ENCODE measurements around the gene AWAT2.

AWAT2 gene

GRCh38 chrX:70038515-70038914 is 11.2 kb downstream of the AWAT2 start:
- ATAC-seq: no peak
- TF ChIP-seq, protein P1, sequence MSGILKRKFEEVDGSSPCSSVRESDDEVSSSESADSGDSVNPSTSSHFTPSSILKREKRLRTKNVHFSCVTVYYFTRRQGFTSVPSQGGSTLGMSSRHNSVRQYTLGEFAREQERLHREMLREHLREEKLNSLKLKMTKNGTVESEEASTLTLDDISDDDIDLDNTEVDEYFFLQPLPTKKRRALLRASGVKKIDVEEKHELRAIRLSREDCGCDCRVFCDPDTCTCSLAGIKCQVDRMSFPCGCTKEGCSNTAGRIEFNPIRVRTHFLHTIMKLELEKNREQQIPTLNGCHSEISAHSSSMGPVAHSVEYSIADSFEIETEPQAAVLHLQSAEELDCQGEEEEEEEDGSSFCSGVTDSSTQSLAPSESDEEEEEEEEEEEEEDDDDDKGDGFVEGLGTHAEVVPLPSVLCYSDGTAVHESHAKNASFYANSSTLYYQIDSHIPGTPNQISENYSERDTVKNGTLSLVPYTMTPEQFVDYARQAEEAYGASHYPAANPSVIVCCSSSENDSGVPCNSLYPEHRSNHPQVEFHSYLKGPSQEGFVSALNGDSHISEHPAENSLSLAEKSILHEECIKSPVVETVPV (CRISPR knock-in tag; IDR thresholded peaks at IDR 0.05): no peak
- TF ChIP-seq OSR1 (CRISPR knock-in tag; IDR thresholded peaks at IDR 0.05) (no peak), RARB (CRISPR knock-in tag; IDR thresholded peaks at IDR 0.05) (no peak), ZNF565 (CRISPR knock-in tag; conservative IDR thresholded peaks at IDR 0.05; ENCODE audit: low read depth) (no peak), CSDC2 (CRISPR knock-in tag; IDR thresholded peaks at IDR 0.05) (no peak), TOX (CRISPR knock-in tag; IDR thresholded peaks at IDR 0.05; ENCODE audit: borderline replicate concordance) (no peak), PPARA (CRISPR knock-in tag; IDR thresholded peaks at IDR 0.05; ENCODE audit: borderline replicate concordance) (no peak), POU6F1 (CRISPR knock-in tag; IDR thresholded peaks at IDR 0.05; ENCODE audit: borderline replicate concordance, low read depth) (no peak), GLIS3 (CRISPR knock-in tag; IDR thresholded peaks at IDR 0.05) (no peak), TCF4 (CRISPR knock-in tag; IDR thresholded peaks at IDR 0.05; ENCODE audit: borderline replicate concordance) (no peak), ZC3H10 (CRISPR knock-in tag; IDR thresholded peaks at IDR 0.05) (no peak), ESRRG (CRISPR knock-in tag; IDR thresholded peaks at IDR 0.05) (no peak), ARNTL (CRISPR knock-in tag; IDR thresholded peaks at IDR 0.05; ENCODE audit: borderline replicate concordance, low read depth) (no peak), ZNF8 (CRISPR knock-in tag; IDR thresholded peaks at IDR 0.05) (no peak), ZFP3 (CRISPR knock-in tag; IDR thresholded peaks at IDR 0.05) (no peak), ZFP30 (CRISPR knock-in tag; IDR thresholded peaks at IDR 0.05) (no peak), ZNF70 (CRISPR knock-in tag; IDR thresholded peaks at IDR 0.05) (no peak), TSHZ2 (CRISPR knock-in tag; IDR thresholded peaks at IDR 0.05) (no peak)
- TF ChIP-seq, protein P2, sequence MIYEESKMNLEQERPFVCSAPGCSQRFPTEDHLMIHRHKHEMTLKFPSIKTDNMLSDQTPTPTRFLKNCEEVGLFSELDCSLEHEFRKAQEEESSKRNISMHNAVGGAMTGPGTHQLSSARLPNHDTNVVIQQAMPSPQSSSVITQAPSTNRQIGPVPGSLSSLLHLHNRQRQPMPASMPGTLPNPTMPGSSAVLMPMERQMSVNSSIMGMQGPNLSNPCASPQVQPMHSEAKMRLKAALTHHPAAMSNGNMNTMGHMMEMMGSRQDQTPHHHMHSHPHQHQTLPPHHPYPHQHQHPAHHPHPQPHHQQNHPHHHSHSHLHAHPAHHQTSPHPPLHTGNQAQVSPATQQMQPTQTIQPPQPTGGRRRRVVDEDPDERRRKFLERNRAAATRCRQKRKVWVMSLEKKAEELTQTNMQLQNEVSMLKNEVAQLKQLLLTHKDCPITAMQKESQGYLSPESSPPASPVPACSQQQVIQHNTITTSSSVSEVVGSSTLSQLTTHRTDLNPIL (CRISPR knock-in tag; IDR thresholded peaks at IDR 0.05; ENCODE audit: low read depth): no peak
- TF ChIP-seq, protein P3, sequence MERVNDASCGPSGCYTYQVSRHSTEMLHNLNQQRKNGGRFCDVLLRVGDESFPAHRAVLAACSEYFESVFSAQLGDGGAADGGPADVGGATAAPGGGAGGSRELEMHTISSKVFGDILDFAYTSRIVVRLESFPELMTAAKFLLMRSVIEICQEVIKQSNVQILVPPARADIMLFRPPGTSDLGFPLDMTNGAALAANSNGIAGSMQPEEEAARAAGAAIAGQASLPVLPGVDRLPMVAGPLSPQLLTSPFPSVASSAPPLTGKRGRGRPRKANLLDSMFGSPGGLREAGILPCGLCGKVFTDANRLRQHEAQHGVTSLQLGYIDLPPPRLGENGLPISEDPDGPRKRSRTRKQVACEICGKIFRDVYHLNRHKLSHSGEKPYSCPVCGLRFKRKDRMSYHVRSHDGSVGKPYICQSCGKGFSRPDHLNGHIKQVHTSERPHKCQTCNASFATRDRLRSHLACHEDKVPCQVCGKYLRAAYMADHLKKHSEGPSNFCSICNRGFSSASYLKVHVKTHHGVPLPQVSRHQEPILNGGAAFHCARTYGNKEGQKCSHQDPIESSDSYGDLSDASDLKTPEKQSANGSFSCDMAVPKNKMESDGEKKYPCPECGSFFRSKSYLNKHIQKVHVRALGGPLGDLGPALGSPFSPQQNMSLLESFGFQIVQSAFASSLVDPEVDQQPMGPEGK (CRISPR knock-in tag; IDR thresholded peaks at IDR 0.05; ENCODE audit: borderline replicate concordance): no peak

DNA sequence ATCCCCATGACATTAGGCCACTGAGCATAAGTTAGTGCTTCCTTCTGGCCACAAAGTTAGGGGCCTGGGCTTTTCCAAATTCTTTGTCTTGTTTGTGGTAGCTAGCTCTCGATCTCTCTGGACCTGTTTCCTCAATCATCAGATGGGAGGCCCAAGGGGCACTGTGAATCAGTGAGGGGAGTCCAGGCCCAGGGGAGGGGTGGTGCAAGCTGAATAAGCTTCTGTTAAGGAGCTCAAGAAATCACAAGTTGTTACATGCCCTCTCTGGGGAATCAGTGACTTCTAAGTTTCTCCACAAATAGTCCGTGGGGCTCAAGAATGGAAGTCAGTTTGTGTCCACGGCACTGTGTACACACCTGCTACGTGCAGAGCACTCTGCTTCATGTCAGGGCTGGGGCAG is 15.1 kb downstream of the AWAT2 start:
- ATAC-seq: no peak
- TF ChIP-seq OSR1 (CRISPR knock-in tag; IDR thresholded peaks at IDR 0.05): no peak
- TF ChIP-seq, protein P3 (CRISPR knock-in tag; IDR thresholded peaks at IDR 0.05; ENCODE audit: borderline replicate concordance): no peak
